ENCODE data around the gene TUB. TPM values are rescaled to one million over a fixed set of nuclear protein-coding genes. Genes with fewer than 3 reads are reported as not detected.

The TUB gene
- total RNA-seq, 2 experiments from 2014 or later, result 0.05 to 0.08 TPM

- CTCF ChIA-PET, result interaction anchor here (0.9 to 1.3 kb wide), 2 partner anchors 23 to 44 kb away, joined by 3 read pairs; no protein-coding TSS in a partner anchor
- peaks cover 3% of the 10 kb centered on the region for H3K4me1 Mint-ChIP-seq
- POLR2A ChIA-PET, result no interaction called here
- no peaks in the 10 kb centered on the region for H3K9me3 Mint-ChIP-seq
- no peak for DNase-seq
- H3K4me3 Mint-ChIP-seq, result no peak overlapping the region
- H3K27ac Mint-ChIP-seq, result no peak overlapping the region
- H3K36me3 Mint-ChIP-seq (ENCODE audit: low read depth), result no peaks in the 10 kb centered on the region
- no peaks in the 10 kb centered on the region for H3K27me3 Mint-ChIP-seq
These were observed 25.0 kb upstream of the TUB start for GRCh38 chr11:8055836-8056526.

GRCh38 chr11:8056810-8057463 lies 24.1 kb upstream of the TUB start:
- Mint-ChIP-seq H3K9me3 (no peaks in the 10 kb centered on the region), H3K27me3 (no peaks in the 10 kb centered on the region), H3K27ac (no peak overlapping the region), H3K4me1 (peaks cover 3% of the 10 kb centered on the region), H3K36me3 (ENCODE audit: low read depth) (no peaks in the 10 kb centered on the region), H3K4me3 (no peak overlapping the region)
- no peak for DNase-seq
- CTCF ChIA-PET, result interaction anchor here (0.9 to 1.3 kb wide), 2 partner anchors 24 to 43 kb away, joined by 3 read pairs; no protein-coding TSS in a partner anchor
- POLR2A ChIA-PET, result no interaction called here

GRCh38 chr11:8058216-8058615 lies 22.8 kb upstream of the TUB start:
- POLR2A ChIA-PET, result no interaction called here
- no peak for DNase-seq
- CTCF ChIA-PET, result no interaction called here

GRCh38 chr11:8059030-8059429 lies 22.0 kb upstream of the TUB start:
- Mint-ChIP-seq H3K36me3 (ENCODE audit: low read depth) (no peaks in the 10 kb centered on the region), H3K27ac (no peak overlapping the region), H3K27me3 (no peaks in the 10 kb centered on the region), H3K4me1 (peaks cover 3% of the 10 kb centered on the region), H3K9me3 (no peaks in the 10 kb centered on the region), H3K4me3 (no peak overlapping the region)
- ChIA-PET POLR2A (interaction anchor here (1.0 kb wide), 1 partner anchor 56 kb away, joined by 3 read pairs; no protein-coding TSS in a partner anchor), CTCF (no interaction called here)
- DNase-seq, result no peak

More at GRCh38 chr11:8058216-8058615, 22.8 kb upstream of the TUB start:
- peaks cover 3% of the 10 kb centered on the region for H3K4me1 Mint-ChIP-seq
- H3K9me3 Mint-ChIP-seq, result no peaks in the 10 kb centered on the region
- no peak overlapping the region for H3K27ac Mint-ChIP-seq
- no peaks in the 10 kb centered on the region for H3K36me3 Mint-ChIP-seq (ENCODE audit: low read depth)
- H3K4me3 Mint-ChIP-seq, result no peak overlapping the region
- no peaks in the 10 kb centered on the region for H3K27me3 Mint-ChIP-seq

- no peaks in the 10 kb centered on the region for H3K36me3 Mint-ChIP-seq (ENCODE audit: low read depth)
- H3K4me3 Mint-ChIP-seq, result no peak overlapping the region
- ChIA-PET POLR2A (interaction anchor here (1.0 kb wide), 1 partner anchor 57 kb away, joined by 3 read pairs; no protein-coding TSS in a partner anchor), CTCF (no interaction called here)
- no peak for DNase-seq
- H3K4me1 Mint-ChIP-seq, result peaks cover 3% of the 10 kb centered on the region
- no peaks in the 10 kb centered on the region for H3K9me3 Mint-ChIP-seq
- H3K27me3 Mint-ChIP-seq, result no peaks in the 10 kb centered on the region
- H3K27ac Mint-ChIP-seq, result no peak overlapping the region
These were observed 21.4 kb upstream of the TUB start for GRCh38 chr11:8059571-8060011.

GRCh38 chr11:8060146-8060719 lies 20.8 kb upstream of the TUB start:
- H3K4me1 Mint-ChIP-seq, result peaks cover 3% of the 10 kb centered on the region
- no peak for DNase-seq
- CTCF ChIA-PET, result no interaction called here

GRCh38 chr11:8060801-8061554 lies 20.0 kb upstream of the TUB start:
- Mint-ChIP-seq H3K27ac (no peak overlapping the region), H3K36me3 (ENCODE audit: low read depth) (no peaks in the 10 kb centered on the region), H3K27me3 (no peaks in the 10 kb centered on the region), H3K4me1 (peaks cover 3% of the 10 kb centered on the region), H3K9me3 (no peaks in the 10 kb centered on the region), H3K4me3 (no peak overlapping the region)
- POLR2A ChIA-PET, result no interaction called here
- no peak for DNase-seq
- CTCF ChIA-PET, result no interaction called here

More at GRCh38 chr11:8060146-8060719, 20.8 kb upstream of the TUB start:
- Mint-ChIP-seq H3K4me3 (no peak overlapping the region), H3K27me3 (no peaks in the 10 kb centered on the region), H3K9me3 (no peaks in the 10 kb centered on the region), H3K36me3 (ENCODE audit: low read depth) (no peaks in the 10 kb centered on the region), H3K27ac (no peak overlapping the region)
- POLR2A ChIA-PET, result no interaction called here

GRCh38 chr11:8061555-8062428 lies 19.2 kb upstream of the TUB start:
- Mint-ChIP-seq H3K27ac (no peak overlapping the region), H3K4me3 (no peak overlapping the region), H3K36me3 (ENCODE audit: low read depth) (no peaks in the 10 kb centered on the region), H3K4me1 (peaks cover 3% of the 10 kb centered on the region), H3K27me3 (no peaks in the 10 kb centered on the region), H3K9me3 (no peaks in the 10 kb centered on the region)
- CTCF ChIA-PET, result no interaction called here
- POLR2A ChIA-PET, result no interaction called here
- no peak for DNase-seq

GRCh38 chr11:8062781-8063257 lies 18.2 kb upstream of the TUB start:
- CTCF ChIA-PET, result no interaction called here
- Mint-ChIP-seq H3K9me3 (no peaks in the 10 kb centered on the region), H3K27me3 (no peaks in the 10 kb centered on the region), H3K4me3 (no peak overlapping the region), H3K27ac (no peak overlapping the region), H3K4me1 (peaks cover 3% of the 10 kb centered on the region), H3K36me3 (ENCODE audit: low read depth) (no peaks in the 10 kb centered on the region)
- POLR2A ChIA-PET, result no interaction called here
- no peak for DNase-seq

- Mint-ChIP-seq H3K9me3 (no peaks in the 10 kb centered on the region), H3K4me3 (no peak overlapping the region), H3K27ac (no peak overlapping the region), H3K4me1 (peaks cover under 1% of the 10 kb centered on the region), H3K27me3 (peaks cover 1% of the 10 kb centered on the region), H3K36me3 (ENCODE audit: low read depth) (no peaks in the 10 kb centered on the region)
- CTCF ChIA-PET, result interaction anchor here (1.2 kb wide), 1 partner anchor 30 kb away, joined by 3 read pairs; no protein-coding TSS in a partner anchor
- POLR2A ChIA-PET, result no interaction called here
- DNase-seq, result no peak
These were observed 17.7 kb upstream of the TUB start for GRCh38 chr11:8063324-8063723.

- peaks cover 6% of the 10 kb centered on the region for H3K27me3 Mint-ChIP-seq
- no peaks in the 10 kb centered on the region for H3K9me3 Mint-ChIP-seq
- H3K36me3 Mint-ChIP-seq (ENCODE audit: low read depth), result no peaks in the 10 kb centered on the region
- no peaks in the 10 kb centered on the region for H3K4me1 Mint-ChIP-seq
- ChIA-PET POLR2A (no interaction called here), CTCF (no interaction called here)
- no peak overlapping the region for H3K4me3 Mint-ChIP-seq
- no peak for DNase-seq
- no peak overlapping the region for H3K27ac Mint-ChIP-seq
These were observed 16.0 kb upstream of the TUB start for GRCh38 chr11:8065031-8065430.
